Stomach (tissue), 4 donors: ENCODE measurements around the gene ERI2.

Source experiments
- POLR2A ChIP-seq, 4 donors: fragments of 450-650 bp; IDR thresholded peaks; one replicate each; pipeline ENCODE4 v1.6.1; 2016; ENCODE audit warnings: antibody characterized with exemption in 4 of 4, control low read depth in 2 of 4, mild to moderate bottlenecking in 1 of 4, moderate library complexity in 1 of 4
- POLR2AphosphoS5 ChIP-seq, 3 donors: sonication (generic); formaldehyde crosslinking; IDR thresholded peaks; one replicate each; pipeline ENCODE4 v1.6.1; 2016; ENCODE audit warnings: antibody characterized with exemption in 3 of 3
- TF ChIP-seq, protein P1 (sequence below), 7 experiments: fragments of 450-650 bp in 4 of 7; fragments of 200-600 bp in 3 of 7; sonication (generic) in 3 of 7; IDR thresholded peaks; one replicate each; pipeline ENCODE4 v1.5.1; 2016 to 2019; ENCODE audit warnings: antibody characterized with exemption in 7 of 7, control low read depth in 2 of 7, mild to moderate bottlenecking in 1 of 7

DNA sequence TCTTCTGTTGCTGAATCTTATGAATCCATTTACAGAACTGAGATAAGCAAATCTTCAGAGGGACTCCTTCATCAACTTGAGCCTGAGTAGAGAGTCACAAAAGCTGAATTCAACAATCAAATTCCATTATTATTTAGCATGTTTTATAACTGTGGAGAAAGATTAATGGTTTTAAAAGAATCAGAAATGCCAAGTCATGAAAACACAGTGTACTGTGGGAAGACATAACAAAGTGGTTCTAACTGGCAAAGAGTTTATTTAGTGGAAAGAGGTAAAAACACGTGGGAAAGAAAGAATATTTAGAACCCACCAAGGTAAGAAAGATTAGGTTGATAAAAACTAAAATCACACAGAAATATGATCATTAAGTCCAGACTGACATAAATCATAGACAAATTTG lies 5.0 kb downstream of the ERI2 start:
- TF ChIP-seq, protein P1, sequence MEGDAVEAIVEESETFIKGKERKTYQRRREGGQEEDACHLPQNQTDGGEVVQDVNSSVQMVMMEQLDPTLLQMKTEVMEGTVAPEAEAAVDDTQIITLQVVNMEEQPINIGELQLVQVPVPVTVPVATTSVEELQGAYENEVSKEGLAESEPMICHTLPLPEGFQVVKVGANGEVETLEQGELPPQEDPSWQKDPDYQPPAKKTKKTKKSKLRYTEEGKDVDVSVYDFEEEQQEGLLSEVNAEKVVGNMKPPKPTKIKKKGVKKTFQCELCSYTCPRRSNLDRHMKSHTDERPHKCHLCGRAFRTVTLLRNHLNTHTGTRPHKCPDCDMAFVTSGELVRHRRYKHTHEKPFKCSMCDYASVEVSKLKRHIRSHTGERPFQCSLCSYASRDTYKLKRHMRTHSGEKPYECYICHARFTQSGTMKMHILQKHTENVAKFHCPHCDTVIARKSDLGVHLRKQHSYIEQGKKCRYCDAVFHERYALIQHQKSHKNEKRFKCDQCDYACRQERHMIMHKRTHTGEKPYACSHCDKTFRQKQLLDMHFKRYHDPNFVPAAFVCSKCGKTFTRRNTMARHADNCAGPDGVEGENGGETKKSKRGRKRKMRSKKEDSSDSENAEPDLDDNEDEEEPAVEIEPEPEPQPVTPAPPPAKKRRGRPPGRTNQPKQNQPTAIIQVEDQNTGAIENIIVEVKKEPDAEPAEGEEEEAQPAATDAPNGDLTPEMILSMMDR (IDR thresholded peaks at IDR 0.05) = no peak
- TF ChIP-seq POLR2AphosphoS5 (IDR thresholded peaks at IDR 0.05) (no peak), POLR2A (IDR thresholded peaks at IDR 0.05) (no peak)
